ENCODE results near the gene RANBP10.

- TF ChIP-seq POLR2A (IDR thresholded peaks at IDR 0.05) (no peak), CTCF (IDR thresholded peaks at IDR 0.05) (no peak), EP300 (IDR thresholded peaks at IDR 0.05) (no peak), POLR2AphosphoS5 (IDR thresholded peaks at IDR 0.05) (no peak)
Observed at GRCh38 chr16:67707790-67708189, 98.6 kb downstream of the RANBP10 start.
